NAMALWA (cell line): Measurements from ENCODE around the gene JAZF1.
A peak's percentile ranks its signal among the peaks of the same experiment; 100 is the strongest.

Source experiments
- DNase-seq: peaks from one replicate; pipeline ENCODE4 v3.0.0-alpha.2; 2015; ENCODE audit warnings: low spot score

JAZF1 gene

DNA sequence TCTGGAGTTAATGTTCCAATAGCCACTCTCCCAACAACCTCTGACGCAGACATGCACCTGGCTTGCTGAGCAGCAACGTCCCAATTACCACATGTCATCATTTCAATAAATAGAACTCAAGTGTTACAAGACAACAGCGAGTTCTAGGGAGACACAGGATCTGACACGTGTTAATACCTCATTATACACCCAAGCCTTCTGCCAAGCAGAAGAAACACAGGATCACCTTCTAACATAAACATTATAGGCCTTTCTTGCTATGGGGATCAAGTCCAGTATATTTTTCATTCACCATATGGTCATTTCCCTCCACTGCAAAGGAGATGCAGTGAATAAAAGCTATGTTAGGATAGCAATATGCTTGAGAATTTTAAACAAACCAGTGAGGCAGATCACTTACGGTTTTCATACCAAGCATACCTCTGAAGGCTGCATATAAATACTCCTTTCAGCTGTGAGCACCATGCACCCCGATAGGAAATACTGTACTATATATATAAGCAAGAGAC is 74.2 kb downstream of the JAZF1 start:
- DNase-seq, result no peak

DNA sequence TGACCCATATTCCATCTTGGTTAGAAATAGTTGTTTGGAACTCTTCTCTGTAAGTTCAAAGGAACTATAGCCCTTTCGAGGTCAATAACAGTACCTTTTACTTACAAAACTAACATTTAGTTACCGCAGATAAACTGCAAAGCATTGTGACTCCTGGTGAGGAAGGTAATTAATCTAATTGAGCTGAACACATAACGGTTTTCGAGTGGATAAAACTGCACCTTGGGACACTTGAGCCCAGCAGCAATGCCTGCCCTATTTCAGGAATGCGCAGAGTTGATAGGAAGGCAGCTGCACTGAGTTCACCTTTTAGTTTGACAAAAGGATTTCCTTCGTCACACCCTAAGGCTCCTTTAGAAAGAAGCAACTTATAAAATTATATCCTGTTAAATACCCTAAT is 75.4 kb downstream of the JAZF1 start:
- DNase-seq, result no peak

DNA sequence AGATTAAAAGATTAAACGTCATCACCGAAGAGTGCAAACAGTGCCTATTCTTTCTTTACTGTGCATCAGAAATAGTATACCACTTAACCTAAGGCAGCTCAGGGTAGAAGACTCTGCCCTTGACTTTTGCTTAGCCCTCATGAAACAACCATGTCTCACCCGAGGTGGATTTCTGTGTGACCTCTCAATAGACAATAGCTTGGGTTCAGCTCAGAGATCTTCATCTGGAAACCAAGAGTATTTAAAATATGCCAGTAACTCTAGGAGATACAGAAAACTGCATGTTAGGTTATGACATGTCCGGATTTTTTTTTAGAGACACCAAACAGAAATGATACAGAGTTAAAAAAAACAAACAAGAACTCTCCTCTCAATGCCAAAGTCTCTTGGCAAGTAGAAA is 75.8 kb downstream of the JAZF1 start:
- no peak for DNase-seq

DNA sequence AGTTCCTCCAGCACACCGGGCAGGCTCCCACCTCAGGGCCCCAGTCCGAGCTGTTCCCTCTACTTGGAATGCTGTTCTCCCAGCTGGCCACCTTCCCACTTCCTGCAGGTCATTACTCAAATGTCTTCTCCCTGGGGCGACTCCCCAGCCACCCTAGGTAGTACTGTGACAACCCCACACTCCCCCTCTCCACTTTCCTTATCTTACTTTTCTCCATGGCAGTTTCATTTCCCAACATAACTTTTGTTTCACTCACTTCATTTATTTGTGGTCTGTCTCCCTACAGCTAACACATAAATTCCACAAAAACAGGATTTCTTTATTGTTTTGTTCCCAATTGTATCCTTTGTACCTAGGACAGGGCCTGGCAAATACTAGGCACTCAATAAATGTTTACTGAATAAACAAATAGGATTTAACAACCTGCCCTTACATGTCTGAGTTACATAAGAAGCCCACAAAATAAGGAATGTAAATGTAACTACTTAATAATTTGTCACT is 76.5 kb downstream of the JAZF1 start:
- DNase-seq, result no peak

DNA sequence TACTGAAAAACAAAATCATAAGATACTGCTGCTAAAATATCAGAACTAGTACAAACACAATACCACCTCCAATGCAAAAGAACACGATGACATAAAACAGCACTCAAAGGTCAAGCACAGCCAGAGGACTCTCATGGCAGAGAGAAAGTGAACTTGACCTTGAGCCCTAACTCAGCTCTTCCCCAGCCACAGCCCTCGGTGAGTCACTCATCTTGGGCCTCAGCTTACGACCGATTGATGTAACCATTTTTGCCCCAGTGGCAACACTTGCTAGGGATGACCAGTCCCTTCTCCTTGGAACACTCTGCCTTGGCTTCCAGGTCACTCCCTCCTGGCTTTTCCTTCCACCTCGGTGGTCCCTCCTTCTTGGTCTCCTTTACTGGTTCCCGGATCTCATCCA is 77.8 kb downstream of the JAZF1 start:
- DNase-seq, result no peak

DNA sequence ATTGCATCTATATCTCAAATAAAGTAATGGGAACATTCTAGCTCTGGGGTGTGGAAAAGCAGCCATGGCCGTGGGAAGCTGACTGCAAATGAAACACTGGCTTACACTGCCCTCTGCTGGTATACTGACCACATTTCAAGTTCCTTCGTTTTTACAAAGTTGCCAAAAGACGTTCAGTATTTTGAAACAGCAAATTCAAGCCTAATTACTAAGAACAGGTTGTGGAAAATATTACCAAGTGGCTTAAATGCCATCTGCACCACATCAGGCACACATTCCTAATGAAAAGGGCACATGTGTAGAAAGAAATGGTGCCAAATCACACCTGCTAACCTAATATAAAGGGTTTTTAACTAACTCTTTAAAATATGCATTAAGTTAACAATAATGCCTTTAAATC is 83.9 kb downstream of the JAZF1 start:
- peak; percentile 76 for DNase-seq

DNA sequence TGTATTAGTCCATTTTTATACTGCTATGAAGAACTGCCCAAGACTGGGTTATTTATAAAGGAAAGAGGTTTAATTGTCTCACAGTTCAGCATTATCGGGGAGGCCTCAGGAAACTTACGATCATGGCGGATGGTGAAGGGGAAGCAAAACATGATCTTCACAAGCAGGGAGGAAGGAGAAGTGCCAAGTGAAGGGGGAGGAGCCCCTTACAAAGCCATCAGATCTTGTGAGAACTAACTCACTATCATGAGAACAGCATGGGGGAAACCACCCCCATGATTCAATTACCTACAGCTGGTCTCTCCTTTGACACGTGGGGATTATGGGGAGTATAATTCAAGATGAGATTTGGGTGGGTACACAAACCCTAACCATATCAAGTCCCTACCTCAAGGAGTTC is 85.4 kb downstream of the JAZF1 start:
- DNase-seq, result no peak

DNA sequence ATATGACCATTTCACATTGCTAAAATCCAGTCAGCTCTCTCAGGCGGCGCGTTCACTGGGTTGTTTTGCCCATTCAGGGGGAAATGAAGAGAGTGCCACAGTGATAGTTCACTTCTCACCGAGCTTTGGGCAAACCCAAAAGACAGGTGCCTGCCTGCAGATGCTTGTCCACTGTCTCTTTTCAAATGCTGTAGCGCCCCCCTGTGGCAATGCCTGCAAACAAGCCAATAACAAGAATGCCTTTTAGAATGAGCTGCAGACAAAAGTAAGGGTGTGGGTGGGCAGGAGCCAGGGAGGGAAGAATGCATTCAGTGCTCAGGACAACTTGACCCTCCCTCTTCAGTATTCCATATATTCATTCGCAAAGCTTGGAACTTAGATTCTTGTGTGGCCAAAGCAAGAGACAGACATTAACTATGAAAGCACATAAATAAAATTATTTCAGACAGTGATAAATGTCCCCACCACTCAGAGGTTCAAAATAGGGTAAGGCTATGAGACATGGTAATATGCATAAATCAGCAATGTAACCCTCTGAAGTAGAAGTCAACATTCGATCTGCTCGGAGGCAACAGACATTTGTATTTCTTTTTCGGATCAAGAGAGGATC is 86.9 kb downstream of the JAZF1 start:
- DNase-seq, result peak; percentile 89

DNA sequence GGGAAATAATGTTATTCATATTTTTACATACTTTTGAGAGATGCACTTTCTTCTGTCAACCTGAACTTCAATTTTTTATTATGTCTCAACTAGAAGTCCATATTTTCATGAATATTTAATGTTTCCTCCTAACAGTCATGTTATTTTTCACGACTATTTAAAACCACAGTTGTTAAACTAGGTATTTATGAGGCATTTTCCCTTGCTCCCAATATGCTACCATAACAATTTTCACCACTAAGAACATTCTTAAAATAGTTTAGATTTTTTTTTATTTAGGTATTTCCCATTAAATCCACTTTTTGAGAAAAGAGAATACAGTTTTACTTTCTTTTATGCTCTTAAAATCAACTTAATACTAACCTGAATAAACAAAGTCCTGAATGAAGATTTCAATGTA is 89.4 kb downstream of the JAZF1 start:
- no peak for DNase-seq

DNA sequence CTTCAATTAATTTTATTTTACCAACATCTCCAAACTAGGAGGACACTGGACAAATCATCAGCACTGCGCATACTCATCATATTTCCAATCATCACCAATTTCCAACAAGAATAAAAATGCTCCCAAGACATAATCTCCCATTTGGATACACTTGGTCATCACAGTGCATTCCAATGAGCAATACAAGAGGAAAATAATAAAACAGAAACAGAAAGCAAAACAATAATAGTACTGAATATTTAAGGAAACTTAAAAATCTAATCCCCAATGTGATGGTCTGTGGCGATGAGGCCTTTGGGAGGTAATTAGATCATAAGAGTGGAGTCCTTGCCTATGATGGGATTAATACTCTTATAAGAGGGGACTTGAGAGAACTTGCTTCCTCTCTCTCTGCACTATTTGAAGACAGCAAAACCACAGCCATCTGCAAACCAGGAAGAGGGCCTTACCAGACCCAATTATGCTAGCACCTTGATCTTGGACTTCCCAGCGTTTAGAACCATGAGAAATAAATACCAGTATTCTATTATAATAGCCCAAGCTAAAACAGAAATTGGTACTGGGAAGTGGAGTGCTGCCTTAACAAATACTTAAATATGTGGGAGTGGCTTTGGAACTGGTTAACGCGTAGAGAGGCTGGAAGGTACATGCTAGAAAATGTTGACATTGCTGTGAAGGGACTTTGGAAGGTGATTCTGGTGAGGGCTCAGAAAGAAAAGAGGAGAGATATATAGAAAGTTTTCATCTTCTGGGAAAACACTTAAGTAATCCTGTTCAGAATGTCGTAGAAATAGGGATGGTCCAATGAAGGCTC is 91.5 kb downstream of the JAZF1 start:
- no peak for DNase-seq

DNA sequence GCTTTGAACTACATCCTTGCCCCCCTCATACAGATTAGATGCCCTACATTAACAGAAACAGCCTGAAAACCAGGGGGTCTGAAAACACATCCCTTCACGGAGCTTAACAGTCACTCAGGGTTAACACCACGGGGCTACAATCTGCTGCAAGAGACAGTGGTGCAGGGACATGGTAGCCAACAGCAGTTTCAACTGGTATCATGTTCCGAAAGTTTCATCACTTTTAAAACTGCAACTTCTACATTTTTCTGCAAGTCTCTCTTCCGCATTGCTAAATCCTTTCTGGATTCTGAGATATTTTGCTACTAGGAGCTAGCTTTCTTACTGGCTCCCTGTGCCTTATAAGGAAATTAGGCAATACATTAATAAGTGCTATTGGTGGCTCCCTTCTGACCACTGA is 92.6 kb downstream of the JAZF1 start:
- no peak for DNase-seq

DNA sequence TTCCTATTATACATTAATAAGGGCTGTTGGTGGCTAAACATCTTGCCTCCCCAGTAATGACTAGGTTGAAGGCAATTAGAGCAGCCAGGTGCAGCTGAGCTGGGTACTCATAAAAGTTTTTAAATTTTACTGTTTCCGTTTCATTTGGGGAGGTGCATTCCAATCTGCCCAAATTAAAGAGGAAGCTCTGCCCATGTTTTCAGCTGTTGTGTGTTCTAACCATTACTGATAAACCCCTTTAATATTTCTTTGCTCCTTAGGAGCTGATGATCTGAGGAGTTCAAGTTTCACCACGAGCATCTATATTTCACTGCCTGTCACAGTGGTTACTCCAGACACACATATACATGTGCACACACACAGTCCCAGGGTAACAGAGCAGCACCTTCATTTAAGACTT is 94.4 kb downstream of the JAZF1 start:
- DNase-seq, result peak; percentile 46

DNA sequence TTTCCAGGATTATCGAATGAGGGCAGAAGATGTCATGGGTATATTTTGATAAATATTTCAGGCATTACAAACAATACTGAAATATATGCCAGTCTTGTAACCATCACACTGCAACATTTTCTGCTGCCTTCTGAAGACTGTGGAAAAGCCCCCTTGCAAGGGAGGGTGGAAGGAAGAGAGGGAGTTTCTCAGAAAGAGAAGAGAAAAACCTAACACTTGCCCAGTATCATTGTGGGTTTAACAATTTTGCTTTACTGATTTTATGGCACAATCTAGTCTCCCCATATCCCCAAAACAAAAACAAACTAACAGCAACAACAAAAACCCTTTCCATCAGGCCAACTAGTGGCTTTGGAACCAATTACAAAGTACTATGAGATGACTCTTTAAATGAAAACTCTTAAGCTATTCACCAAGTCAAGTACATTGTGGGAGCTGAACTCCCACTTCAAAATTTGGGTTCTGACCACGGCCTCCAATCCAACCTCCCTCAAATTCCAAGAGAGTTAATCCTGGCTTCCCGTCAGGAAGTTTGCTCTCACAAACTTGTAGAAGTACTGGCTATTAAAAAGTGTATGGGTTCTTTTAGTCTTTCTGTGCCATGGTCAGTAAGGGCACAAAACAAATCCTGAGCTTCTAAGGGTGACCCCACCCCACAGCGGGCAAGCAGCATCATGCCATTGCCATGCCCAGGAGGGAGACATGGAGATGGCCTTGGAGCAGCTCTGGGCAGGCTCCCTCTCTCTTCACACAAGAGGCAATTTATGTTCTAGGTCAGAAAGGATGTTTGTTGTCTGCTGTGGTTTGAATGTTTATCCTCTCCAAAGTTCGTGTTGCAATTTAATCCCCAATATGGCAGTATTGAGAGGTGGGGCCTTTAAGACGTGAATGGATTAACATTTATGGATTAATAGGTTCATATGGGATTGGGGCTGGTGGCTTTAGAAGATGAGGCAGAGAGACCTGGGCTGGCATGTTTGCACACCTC is 96.3 kb downstream of the JAZF1 start:
- no peak for DNase-seq

DNA sequence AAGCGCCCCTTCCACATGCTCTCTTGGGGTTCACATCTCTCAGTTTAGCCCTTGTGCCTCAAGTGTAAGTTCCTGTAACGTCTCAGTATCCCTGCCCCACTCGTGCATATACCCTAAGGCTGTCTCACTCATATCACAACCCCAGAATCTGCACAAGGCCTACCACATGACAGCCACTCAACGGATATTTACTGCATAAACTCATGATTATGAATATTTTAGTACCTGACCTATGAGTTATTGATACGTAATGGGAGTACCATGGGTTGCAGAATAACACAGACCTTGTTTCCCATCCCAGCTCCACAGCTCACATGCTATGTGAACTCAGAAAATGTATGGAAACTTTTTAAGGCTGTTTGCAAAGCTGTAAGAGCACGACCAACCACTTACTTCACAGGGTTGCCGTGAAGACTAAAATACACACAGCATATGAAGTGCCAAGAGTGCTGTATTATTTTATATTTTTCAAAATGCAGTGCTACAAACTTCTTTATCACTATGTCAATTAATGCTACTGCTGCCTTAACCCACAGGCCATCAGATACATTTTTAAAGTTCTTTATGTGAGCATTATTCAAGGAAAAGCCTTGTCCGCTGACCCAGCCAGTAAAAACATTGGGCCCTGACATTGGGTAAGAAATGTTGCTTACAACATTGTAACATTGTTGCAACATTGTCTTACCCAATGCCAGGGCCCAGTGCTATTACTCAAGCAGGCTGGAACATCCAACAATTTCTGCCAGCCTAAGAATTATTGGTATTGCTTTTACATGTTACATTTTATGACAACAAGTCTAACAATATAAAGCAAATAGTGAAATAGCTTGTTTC is 97.2 kb downstream of the JAZF1 start:
- no peak for DNase-seq

DNA sequence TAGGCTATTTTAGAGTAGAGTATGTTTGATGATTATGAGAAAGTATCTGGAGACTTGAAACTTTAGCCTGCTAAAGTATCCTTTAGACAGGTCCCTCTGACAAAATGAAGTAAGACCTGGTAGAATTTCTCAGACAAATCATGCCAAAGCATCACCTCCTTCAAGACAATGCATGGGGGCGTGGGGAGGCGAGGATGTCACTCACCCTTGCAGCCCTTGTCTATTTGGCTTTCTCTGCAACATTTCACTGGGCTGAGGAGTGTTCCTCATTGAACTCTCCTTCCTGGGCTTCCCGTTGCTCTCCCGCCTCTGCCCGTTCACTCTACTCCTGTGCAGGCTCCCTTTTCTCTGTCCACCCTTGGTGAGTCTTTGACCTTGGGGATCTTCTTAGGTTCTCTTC is 98.5 kb downstream of the JAZF1 start:
- DNase-seq, result no peak

DNA sequence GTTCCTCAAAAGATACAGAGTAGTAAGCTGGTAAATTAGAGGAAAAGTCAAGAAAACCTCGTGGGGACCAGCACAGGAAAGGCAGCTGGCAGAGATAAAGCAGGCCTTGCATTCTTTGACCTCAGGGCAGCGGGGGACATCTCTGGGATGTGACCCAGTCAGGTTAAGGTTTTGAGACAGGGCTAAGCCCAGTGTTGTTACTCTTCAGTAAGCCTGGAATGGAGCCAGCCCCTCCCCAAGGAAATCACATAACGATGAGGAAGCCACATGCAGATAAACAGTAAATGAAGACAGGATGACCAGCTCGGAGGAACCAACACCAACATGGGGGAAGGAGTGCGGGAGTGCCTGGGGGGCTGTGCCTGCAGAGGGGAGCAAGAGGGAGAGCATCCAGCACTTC is 99.6 kb downstream of the JAZF1 start:
- no peak for DNase-seq

DNA sequence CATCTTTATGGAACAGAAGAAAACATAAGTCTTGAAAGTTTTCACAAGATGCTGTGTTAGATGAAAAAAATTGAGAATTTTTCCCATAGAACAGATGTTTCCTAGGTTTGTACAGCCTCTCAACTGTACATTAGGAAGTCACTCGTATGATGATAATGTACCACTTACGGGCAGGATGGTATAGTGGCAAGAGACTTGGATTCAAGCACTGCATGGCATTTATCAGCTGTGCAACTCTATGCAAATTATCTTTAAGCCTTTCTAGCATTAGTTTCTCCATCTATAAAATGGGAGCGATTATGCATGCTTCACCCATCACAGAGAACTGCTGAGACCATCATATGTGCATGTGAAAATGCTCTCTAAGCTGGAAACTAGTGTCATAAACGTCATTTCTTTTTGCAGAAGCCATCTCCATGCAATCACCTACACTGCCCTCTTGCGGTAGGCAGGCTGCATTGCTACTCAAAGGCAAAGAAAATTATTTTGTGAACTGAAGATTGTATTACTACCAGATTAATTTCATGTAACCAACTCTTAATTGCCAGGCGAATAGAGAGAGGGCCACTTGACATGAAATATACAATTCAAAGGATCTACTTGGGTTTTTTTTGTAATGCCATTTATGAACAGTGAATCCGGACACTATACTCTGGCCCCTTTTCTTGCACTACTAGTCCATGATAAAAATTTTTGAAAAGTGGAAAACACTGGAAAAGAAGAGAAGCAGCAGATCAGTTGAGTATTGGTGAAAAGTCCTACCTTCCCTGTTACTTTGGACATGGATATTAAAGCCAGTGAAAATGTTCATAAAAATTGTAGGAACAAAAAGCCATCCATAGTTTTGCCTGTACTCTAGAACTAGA is 102.3 kb downstream of the JAZF1 start:
- DNase-seq, result peak; percentile 86

DNA sequence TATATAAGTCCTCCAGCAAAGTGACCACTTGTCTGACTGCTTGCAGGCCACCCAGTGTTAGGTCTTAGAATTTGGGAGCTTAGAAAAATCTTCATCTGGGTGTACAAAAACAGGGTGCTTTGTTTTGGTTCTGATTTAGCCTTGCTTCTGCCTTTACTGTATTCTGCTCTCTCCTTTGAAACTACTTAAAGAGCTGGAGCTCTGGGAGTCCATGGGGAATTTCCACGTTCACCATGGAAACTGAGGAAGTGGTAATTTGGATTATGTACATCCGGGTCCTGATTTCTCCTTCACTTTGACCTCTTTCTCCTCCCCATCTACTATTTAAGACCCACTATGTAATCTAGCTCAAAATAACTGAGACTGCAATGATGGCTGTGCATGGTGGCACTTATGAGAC is 103.0 kb downstream of the JAZF1 start:
- no peak for DNase-seq

DNA sequence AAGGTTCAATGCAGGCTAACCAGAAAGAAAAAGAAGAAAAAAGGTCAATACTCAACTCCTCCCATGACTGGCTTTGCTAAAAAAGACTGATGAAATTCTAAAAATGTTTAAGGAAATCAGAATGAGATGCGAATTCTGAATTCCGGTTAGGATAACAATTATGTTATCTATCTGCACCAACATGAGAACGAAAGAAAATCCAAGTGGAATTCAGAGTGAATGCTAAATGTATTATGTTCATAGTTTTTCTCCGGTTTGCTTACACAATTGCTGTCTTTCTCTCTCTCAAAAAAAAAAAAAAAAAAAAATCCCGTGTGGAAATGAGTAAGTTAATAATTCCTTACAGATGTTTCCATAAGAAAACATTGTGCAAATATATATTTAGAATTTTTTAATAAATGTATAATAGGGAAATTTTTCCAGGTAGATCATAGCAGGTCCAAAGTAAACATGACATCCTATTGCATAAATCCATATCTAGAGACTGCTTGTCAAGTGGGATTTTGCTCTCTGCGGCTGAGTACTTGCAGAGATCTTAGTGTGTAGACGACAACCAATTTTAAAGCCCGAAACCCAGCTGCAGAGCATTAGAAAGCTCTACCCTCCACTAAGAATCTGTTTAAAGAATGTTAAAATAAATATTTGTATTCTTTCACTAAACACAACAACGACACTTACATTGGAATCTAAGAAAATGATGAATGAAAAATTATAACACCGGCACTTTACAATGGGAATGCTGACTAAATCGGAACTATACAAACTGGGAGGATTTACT is 104.0 kb downstream of the JAZF1 start:
- DNase-seq, result no peak
